OCI-LY1 (cell line): ENCODE data around the gene FHIT.

Experiments
- EZH2 ChIP-seq: fragments of 200-600 bp; sonication (generic), shearing (Covaris generic); IDR thresholded peaks from 2 replicates; pipeline ENCODE4 v1.8.0; 2017; ENCODE audit warnings: borderline replicate concordance, mixed run types, mild to moderate bottlenecking, antibody characterized with exemption, low read length, moderate library complexity, mixed read lengths
- TF ChIP-seq, protein P1 (sequence below): fragments of 200-600 bp; sonication (generic), shearing (Covaris generic); IDR thresholded peaks from 2 replicates; pipeline ENCODE4 v1.5.1; 2017; ENCODE audit warnings: mild to moderate bottlenecking, antibody characterized with exemption, low read length, moderate library complexity, mixed read lengths

DNA sequence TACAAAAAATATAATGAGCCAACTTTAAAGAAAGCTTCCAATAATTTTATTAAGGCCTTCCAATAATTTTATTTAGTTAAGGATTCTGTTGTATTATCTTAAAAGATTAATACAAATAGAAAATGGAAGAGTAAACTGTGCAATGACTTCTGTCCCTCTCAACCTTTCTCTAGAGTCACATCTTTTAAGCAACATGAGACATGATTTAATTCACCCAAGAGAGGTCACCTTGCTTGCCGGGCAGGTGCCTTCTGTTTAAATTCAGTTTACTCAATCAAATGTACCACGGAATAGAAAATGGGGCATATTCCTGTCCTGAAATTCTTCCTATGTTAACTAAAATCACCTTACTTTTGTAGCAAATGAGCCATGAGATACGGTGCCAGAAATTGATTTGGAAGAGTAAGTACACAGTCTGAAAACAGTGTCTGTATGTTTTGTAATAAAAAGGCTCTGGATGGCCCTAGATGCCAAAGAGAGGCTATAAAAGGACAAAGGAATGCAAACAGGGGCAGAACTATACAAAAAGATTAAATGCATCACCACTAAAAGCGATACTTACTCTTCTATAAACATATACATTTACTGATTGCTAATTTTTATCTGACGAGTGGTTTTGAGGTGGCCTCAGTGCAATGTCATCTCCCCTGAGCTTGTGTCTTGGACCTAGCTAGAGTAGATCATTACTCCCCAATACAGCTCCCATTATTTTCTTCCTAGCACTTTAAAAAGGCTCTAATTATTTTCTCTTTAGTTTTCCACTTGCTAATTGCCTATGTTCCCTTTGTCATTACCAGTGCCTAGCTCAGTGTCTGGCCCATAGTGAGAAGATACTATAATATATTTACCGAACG, 134.0 kb downstream of the FHIT start:
- TF ChIP-seq, protein P1, sequence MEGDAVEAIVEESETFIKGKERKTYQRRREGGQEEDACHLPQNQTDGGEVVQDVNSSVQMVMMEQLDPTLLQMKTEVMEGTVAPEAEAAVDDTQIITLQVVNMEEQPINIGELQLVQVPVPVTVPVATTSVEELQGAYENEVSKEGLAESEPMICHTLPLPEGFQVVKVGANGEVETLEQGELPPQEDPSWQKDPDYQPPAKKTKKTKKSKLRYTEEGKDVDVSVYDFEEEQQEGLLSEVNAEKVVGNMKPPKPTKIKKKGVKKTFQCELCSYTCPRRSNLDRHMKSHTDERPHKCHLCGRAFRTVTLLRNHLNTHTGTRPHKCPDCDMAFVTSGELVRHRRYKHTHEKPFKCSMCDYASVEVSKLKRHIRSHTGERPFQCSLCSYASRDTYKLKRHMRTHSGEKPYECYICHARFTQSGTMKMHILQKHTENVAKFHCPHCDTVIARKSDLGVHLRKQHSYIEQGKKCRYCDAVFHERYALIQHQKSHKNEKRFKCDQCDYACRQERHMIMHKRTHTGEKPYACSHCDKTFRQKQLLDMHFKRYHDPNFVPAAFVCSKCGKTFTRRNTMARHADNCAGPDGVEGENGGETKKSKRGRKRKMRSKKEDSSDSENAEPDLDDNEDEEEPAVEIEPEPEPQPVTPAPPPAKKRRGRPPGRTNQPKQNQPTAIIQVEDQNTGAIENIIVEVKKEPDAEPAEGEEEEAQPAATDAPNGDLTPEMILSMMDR = no peak
- TF ChIP-seq EZH2 = no peak
